HepG2 (cell line): ENCODE results near the gene KANSL3. TPM values are rescaled to one million over a fixed set of nuclear protein-coding genes. Genes with fewer than 3 reads are reported as not detected.
A peak's percentile ranks its signal among the peaks of the same experiment; 100 is the strongest.

ENCODE experiments used
- BRCA1 ChIP-seq: sonication (generic); formaldehyde crosslinking; IDR thresholded peaks from 2 replicates; pipeline ENCODE4 v1.4.0; 2020; ENCODE audit warnings: missing genetic modification reagents
- DMAP1 ChIP-seq: IDR thresholded peaks from 2 replicates; pipeline ENCODE4 v1.6.1; 2016
- HDAC6 ChIP-seq: fragments of 200-600 bp; sonication (generic); IDR thresholded peaks from 2 replicates; pipeline ENCODE4 v1.7.0; 2017; ENCODE audit warnings: mild to moderate bottlenecking, antibody characterized with exemption, low read length, low read depth
- HNRNPK ChIP-seq: fragments of 200-400 bp; formaldehyde crosslinking; IDR thresholded peaks from 2 replicates; pipeline ENCODE4 v1.6.1; 2018; ENCODE audit warnings: low read length, low read depth, moderate library complexity, mild to moderate bottlenecking; ENCODE audit not compliant: poor library complexity, severe bottlenecking
- HOXA7 ChIP-seq: sonication (generic); formaldehyde crosslinking; IDR thresholded peaks from 2 replicates; pipeline ENCODE4 v1.8.1; 2022; ENCODE audit warnings: mild to moderate bottlenecking, missing genetic modification reagents, moderate library complexity
- HOXD1 ChIP-seq: sonication (generic); formaldehyde crosslinking; IDR thresholded peaks from 2 replicates; pipeline ENCODE4 v1.5.0; 2020; ENCODE audit warnings: missing genetic modification reagents
- KDM1A ChIP-seq: IDR thresholded peaks from 2 replicates; pipeline ENCODE4 v1.6.1; 2016; ENCODE audit warnings: missing compliant biosample characterization
- KDM2A ChIP-seq: sonication (generic); formaldehyde crosslinking; IDR thresholded peaks from 2 replicates; pipeline ENCODE4 v1.4.0; 2020; ENCODE audit warnings: low read depth, missing genetic modification reagents, borderline replicate concordance
- MED13 ChIP-seq: sonication (generic); formaldehyde crosslinking; IDR thresholded peaks from 2 replicates; pipeline ENCODE4 v1.5.0; 2020; ENCODE audit warnings: missing genetic modification reagents
- RAD21 ChIP-seq: fragments of 450-650 bp; formaldehyde crosslinking; IDR thresholded peaks from 2 replicates; pipeline ENCODE4 v1.5.0; 2020; ENCODE audit warnings: mild to moderate bottlenecking
- SIX1 ChIP-seq: sonication (generic); formaldehyde crosslinking; IDR thresholded peaks from 2 replicates; pipeline ENCODE4 v1.4.0; 2020; ENCODE audit warnings: missing genetic modification reagents, borderline replicate concordance
- TP53 ChIP-seq: sonication (generic); formaldehyde crosslinking; conservative IDR thresholded peaks from 2 replicates; pipeline ENCODE4 v1.4.0; 2020; ENCODE audit warnings: missing genetic modification reagents
- U2AF1 ChIP-seq: fragments of 200-400 bp; formaldehyde crosslinking; optimal IDR thresholded peaks from 2 replicates; pipeline ENCODE3; 2017; ENCODE audit warnings: mild to moderate bottlenecking, low read depth, low read length
- U2AF2 ChIP-seq: fragments of 200-400 bp; formaldehyde crosslinking; IDR thresholded peaks from 2 replicates; pipeline ENCODE4 v1.6.1; 2017; ENCODE audit warnings: low read depth, mild to moderate bottlenecking, low read length
- ZBTB20 ChIP-seq: sonication (generic); formaldehyde crosslinking; IDR thresholded peaks from 2 replicates; pipeline ENCODE4 v1.8.1; 2023; ENCODE audit warnings: missing genetic modification reagents, low read depth, mild to moderate bottlenecking, borderline replicate concordance
- ZFX ChIP-seq: sonication (generic); formaldehyde crosslinking; IDR thresholded peaks from 2 replicates; pipeline ENCODE4 v1.4.0; 2020; ENCODE audit warnings: mild to moderate bottlenecking, low read depth, missing genetic modification reagents, moderate library complexity
- ZNF235 ChIP-seq: sonication (generic); formaldehyde crosslinking; IDR thresholded peaks from 2 replicates; pipeline ENCODE4 v1.8.1; 2023; ENCODE audit warnings: mild to moderate bottlenecking, missing genetic modification reagents, borderline replicate concordance
- ZNF251 ChIP-seq: sonication (generic); formaldehyde crosslinking; IDR thresholded peaks from 2 replicates; pipeline ENCODE4 v1.9.0; 2021; ENCODE audit warnings: mild to moderate bottlenecking, missing genetic modification reagents
- ZNF484 ChIP-seq: sonication (generic); formaldehyde crosslinking; IDR thresholded peaks from 2 replicates; pipeline ENCODE4 v1.5.1; 2020; ENCODE audit warnings: mild to moderate bottlenecking, low read depth, missing genetic modification reagents, borderline replicate concordance
- ZNF616 ChIP-seq: sonication (generic); formaldehyde crosslinking; IDR thresholded peaks from 2 replicates; pipeline ENCODE4 v1.5.0; 2020; ENCODE audit warnings: low read depth, mild to moderate bottlenecking, missing genetic modification reagents
- ZNF790 ChIP-seq: sonication (generic); formaldehyde crosslinking; IDR thresholded peaks from 2 replicates; pipeline ENCODE4 v1.8.0; 2022; ENCODE audit warnings: missing genetic modification reagents, mild to moderate bottlenecking, borderline replicate concordance
- polyA plus RNA-seq, 8 experiments: library from polyadenylated mRNA; depleted of rRNA in 3 of 8; stranded (reverse) in 7 of 8; unstranded in 1 of 8; fragments of >200 nt; fragmentation: Illumina TruSeq in 4 of 8; extraction: Trizol in 4 of 8; gene quantifications; 2 replicates each; pipeline versions ENCODE4 v1.2.1 to v1.2.3, GENCODE V29; 2011 to 2016; ENCODE audit warnings: low read depth in 4 of 8, missing spikeins in 1 of 8, mixed read lengths in 1 of 8; ENCODE audit not compliant: insufficient read depth in 1 of 8
- total RNA-seq, 5 experiments: library from RNA; depleted of rRNA; stranded (reverse); fragments of >200 nt; fragmentation: Illumina TruSeq; extraction: Trizol; gene quantifications; 2 replicates each; pipeline ENCODE4 v1.2.3, GENCODE V29; 2016; ENCODE audit warnings: low read depth in 1 of 5
- TF ChIP-seq, protein P1 (sequence below): sonication (generic); formaldehyde crosslinking; IDR thresholded peaks from 2 replicates; pipeline ENCODE4 v1.5.1; 2020; ENCODE audit warnings: missing genetic modification reagents, mild to moderate bottlenecking, borderline replicate concordance
- TF ChIP-seq, protein P2 (sequence below): sonication (generic); formaldehyde crosslinking; IDR thresholded peaks from 2 replicates; pipeline ENCODE4 v1.4.0; 2020; ENCODE audit warnings: missing genetic modification reagents
- TF ChIP-seq, protein P3 (sequence below): sonication (generic); formaldehyde crosslinking; IDR thresholded peaks from 2 replicates; pipeline ENCODE4 v1.8.1; 2023; ENCODE audit warnings: missing genetic modification reagents, inconsistent platforms, borderline replicate concordance

The KANSL3 gene
- total and polyA plus RNA-seq, 2 of the 13 experiments (the other 11 are each of a cell fraction or from before 2014, with no cell fraction given), result 20.8 to 37.3 TPM

DNA sequence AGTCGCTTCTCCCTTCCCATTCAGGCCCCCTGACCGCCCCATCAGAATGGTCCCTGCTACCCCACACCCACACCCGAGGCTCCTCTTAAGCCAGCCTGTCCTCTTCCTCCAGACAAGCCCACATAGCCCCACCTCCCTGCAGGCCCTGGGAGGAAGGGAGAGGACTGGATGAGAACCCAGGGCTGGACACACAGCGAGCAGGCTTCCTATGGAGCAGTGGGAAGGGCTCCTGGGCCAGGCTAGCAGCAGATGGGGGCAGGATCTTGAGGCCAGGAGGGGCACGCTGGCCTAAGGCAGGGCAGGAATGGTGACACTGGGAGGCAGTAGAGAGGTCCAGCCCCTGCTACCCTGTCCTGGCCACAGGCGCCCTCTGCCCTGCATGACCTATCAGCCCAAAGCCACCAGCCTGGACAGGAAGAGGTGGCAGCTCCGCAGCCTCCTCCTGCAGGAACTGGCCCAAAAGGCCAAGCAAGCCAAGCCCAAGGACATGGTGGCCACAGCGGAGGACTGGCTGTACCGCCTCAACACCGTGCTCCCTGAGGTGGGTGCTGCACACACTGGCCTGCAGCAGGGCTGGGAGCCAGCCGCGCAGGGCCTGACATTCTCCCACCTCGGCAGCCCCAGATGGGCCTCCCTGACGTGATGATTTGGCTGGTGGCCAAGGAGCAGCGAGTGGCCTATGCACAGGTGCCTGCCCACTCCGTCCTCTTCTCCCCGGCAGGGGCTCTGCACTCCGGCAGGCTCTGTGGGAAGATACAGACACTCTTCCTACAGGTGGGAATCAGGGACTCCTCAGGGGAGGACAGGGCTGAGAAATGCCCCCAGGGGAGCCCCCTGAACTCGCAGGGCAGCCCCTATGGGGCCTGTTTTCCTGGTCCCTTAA lies 47.7 kb upstream of the KANSL3 start (continued):
- TF ChIP-seq, protein P1, sequence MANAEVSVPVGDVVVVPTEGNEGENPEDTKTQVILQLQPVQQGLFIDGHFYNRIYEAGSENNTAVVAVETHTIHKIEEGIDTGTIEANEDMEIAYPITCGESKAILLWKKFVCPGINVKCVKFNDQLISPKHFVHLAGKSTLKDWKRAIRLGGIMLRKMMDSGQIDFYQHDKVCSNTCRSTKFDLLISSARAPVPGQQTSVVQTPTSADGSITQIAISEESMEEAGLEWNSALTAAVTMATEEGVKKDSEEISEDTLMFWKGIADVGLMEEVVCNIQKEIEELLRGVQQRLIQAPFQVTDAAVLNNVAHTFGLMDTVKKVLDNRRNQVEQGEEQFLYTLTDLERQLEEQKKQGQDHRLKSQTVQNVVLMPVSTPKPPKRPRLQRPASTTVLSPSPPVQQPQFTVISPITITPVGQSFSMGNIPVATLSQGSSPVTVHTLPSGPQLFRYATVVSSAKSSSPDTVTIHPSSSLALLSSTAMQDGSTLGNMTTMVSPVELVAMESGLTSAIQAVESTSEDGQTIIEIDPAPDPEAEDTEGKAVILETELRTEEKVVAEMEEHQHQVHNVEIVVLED (CRISPR knock-in tag), result no peak
- TF ChIP-seq KDM1A (CRISPR knock-in tag) (peak; percentile 15; the same call in 1 of the 2 replicates), HOXA7 (CRISPR knock-in tag) (no peak), BRCA1 (no peak), ZNF790 (CRISPR knock-in tag) (no peak), ZNF235 (CRISPR knock-in tag) (0 out of 2 replicates have a peak, but pooled peaks have one; percentile 42), SIX1 (no peak), U2AF1 (no peak), HNRNPK (no peak), ZFX (CRISPR knock-in tag) (peak; percentile 87), MED13 (CRISPR knock-in tag) (no peak), KDM2A (CRISPR knock-in tag) (peak; percentile 41; the same call in 1 of the 2 replicates), U2AF2 (no peak), DMAP1 (CRISPR knock-in tag) (no peak; the same call in 1 of the 2 replicates), ZNF484 (CRISPR knock-in tag) (no peak), RAD21 (CRISPR knock-in tag) (peak; percentile 84), ZBTB20 (CRISPR knock-in tag) (peak; percentile 25; the same call in 1 of the 2 replicates), HDAC6 (no peak), TP53 (CRISPR knock-in tag) (no peak), HOXD1 (CRISPR knock-in tag) (no peak), ZNF251 (CRISPR knock-in tag) (no peak), ZNF616 (CRISPR knock-in tag) (no peak)
- TF ChIP-seq, protein P2, sequence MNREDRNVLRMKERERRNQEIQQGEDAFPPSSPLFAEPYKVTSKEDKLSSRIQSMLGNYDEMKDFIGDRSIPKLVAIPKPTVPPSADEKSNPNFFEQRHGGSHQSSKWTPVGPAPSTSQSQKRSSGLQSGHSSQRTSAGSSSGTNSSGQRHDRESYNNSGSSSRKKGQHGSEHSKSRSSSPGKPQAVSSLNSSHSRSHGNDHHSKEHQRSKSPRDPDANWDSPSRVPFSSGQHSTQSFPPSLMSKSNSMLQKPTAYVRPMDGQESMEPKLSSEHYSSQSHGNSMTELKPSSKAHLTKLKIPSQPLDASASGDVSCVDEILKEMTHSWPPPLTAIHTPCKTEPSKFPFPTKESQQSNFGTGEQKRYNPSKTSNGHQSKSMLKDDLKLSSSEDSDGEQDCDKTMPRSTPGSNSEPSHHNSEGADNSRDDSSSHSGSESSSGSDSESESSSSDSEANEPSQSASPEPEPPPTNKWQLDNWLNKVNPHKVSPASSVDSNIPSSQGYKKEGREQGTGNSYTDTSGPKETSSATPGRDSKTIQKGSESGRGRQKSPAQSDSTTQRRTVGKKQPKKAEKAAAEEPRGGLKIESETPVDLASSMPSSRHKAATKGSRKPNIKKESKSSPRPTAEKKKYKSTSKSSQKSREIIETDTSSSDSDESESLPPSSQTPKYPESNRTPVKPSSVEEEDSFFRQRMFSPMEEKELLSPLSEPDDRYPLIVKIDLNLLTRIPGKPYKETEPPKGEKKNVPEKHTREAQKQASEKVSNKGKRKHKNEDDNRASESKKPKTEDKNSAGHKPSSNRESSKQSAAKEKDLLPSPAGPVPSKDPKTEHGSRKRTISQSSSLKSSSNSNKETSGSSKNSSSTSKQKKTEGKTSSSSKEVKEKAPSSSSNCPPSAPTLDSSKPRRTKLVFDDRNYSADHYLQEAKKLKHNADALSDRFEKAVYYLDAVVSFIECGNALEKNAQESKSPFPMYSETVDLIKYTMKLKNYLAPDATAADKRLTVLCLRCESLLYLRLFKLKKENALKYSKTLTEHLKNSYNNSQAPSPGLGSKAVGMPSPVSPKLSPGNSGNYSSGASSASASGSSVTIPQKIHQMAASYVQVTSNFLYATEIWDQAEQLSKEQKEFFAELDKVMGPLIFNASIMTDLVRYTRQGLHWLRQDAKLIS (CRISPR knock-in tag), result no peak
- TF ChIP-seq, protein P3, sequence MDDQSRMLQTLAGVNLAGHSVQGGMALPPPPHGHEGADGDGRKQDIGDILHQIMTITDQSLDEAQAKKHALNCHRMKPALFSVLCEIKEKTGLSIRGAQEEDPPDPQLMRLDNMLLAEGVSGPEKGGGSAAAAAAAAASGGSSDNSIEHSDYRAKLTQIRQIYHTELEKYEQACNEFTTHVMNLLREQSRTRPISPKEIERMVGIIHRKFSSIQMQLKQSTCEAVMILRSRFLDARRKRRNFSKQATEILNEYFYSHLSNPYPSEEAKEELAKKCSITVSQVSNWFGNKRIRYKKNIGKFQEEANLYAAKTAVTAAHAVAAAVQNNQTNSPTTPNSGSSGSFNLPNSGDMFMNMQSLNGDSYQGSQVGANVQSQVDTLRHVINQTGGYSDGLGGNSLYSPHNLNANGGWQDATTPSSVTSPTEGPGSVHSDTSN (CRISPR knock-in tag), result no peak
